GM06990 (cell line): ENCODE results near the gene PTPRD.
A peak's percentile ranks its signal among the peaks of the same experiment; 100 is the strongest.

Source experiments
- DNase-seq: peaks from one replicate; pipeline ENCODE4 v3.0.0-alpha.2; 2011; ENCODE audit not compliant: insufficient read length; ENCODE audit errors: extremely low read depth
- H3K27me3 ChIP-seq: replicated peaks from 2 replicates; pipeline ENCODE4 v1.6.0; 2011; ENCODE audit warnings: low read length; ENCODE audit not compliant: control insufficient read depth, insufficient read depth
- H3K36me3 ChIP-seq: 2 replicates; pipeline ENCODE4 v1.5.1; 2011; ENCODE audit warnings: low read length; ENCODE audit not compliant: control insufficient read depth, insufficient read depth
- H3K4me3 ChIP-seq: replicated peaks from 2 replicates; pipeline ENCODE4 v1.5.1; 2011; ENCODE audit warnings: low read depth, mild to moderate bottlenecking, control low read depth, low read length
- TF ChIP-seq, protein P1 (sequence below): IDR thresholded peaks from 2 replicates; pipeline ENCODE4 v1.5.1; 2011; ENCODE audit warnings: low read length, control low read depth, mild to moderate bottlenecking, inconsistent platforms; ENCODE audit not compliant: insufficient read depth, poor library complexity, severe bottlenecking

Gene PTPRD

DNA sequence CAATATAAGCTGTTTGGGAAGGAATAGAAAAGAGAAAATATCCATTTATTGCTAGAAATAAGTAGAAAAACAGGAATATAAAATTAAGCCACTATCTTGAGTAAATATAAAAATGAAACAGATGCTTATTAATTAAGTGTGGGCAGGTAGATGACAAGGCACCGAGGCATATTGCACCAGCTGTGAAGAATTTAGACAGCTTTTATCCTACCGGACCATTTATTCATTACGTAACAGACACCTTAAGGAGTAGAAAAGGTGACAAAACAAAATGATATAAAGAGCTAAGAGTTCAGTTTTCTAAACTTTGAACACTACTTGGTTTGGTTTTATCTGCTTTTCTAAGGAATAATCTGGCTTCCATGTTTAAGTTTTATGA lies 404.1 kb downstream of the PTPRD start:
- TF ChIP-seq, protein P1, sequence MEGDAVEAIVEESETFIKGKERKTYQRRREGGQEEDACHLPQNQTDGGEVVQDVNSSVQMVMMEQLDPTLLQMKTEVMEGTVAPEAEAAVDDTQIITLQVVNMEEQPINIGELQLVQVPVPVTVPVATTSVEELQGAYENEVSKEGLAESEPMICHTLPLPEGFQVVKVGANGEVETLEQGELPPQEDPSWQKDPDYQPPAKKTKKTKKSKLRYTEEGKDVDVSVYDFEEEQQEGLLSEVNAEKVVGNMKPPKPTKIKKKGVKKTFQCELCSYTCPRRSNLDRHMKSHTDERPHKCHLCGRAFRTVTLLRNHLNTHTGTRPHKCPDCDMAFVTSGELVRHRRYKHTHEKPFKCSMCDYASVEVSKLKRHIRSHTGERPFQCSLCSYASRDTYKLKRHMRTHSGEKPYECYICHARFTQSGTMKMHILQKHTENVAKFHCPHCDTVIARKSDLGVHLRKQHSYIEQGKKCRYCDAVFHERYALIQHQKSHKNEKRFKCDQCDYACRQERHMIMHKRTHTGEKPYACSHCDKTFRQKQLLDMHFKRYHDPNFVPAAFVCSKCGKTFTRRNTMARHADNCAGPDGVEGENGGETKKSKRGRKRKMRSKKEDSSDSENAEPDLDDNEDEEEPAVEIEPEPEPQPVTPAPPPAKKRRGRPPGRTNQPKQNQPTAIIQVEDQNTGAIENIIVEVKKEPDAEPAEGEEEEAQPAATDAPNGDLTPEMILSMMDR: no peak
- H3K4me3 ChIP-seq: peak overlapping the region; percentile 22; the same call in 1 of the 2 replicates
- DNase-seq: no peak
- no peaks in the 10 kb centered on the region for H3K36me3 ChIP-seq
- H3K27me3 ChIP-seq: no peaks in the 10 kb centered on the region

DNA sequence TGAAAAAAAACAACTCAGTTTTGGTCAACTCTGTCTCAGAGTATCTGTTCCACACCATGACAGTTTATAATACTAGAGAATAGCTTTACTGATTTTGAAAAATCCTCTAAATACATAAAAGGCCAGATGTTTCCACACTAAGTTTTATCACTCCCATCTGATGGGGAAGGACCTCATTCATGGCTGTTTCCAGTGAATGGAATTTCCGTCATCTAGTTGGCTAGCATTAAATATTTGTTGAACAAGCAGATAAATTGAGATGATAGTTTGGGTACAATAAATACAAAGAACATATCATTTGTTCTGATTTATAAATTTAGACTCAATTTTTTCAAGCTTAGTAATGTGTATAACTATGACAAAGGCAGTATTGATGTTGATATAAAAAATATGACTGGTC lies 408.5 kb downstream of the PTPRD start:
- TF ChIP-seq, protein P1: no peak
- H3K27me3 ChIP-seq: no peaks in the 10 kb centered on the region
- no peaks in the 10 kb centered on the region for H3K36me3 ChIP-seq
- no peak for DNase-seq
- no peak overlapping the region for H3K4me3 ChIP-seq

DNA sequence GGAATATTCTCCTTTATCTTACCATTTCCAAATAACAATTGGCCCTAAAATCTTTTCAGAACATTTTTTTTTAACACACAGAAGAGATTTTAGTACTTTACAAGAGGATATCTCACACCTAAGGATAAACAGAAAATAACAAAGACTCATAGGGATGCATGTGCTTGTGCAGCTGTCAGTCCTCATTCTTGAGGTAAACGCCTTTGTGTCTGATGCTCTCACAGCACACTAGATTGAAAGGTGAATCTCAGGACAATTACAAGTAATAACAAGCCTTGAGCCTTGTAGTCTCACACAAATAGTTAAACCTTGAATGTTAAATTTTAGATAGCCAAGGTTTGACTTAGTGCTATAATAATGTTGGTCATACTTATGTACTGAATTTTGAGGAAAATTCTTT lies 439.2 kb downstream of the PTPRD start:
- H3K36me3 ChIP-seq: no peaks in the 10 kb centered on the region
- H3K27me3 ChIP-seq: no peaks in the 10 kb centered on the region
- no peak for DNase-seq
- TF ChIP-seq, protein P1: no peak
- H3K4me3 ChIP-seq: no peak overlapping the region

DNA sequence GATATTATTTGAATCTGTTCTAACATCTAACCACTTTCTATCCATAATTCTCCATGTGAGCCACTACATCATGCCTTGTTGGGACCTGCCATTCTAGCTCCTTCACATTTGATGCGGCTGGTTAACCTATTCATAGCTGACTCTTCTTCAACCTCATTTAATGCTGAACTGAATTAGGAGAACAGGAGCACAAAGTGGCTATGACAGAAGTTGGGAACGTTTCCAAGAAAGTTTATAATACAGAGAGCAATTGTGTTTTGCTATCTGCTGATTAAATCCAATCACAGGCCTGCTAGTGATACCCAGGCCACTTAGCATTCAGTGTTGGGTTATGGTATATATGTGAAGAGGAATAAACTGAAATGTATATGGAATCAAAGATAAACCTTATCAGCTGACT lies 440.3 kb downstream of the PTPRD start:
- DNase-seq: no peak
- H3K27me3 ChIP-seq: no peaks in the 10 kb centered on the region
- H3K4me3 ChIP-seq: no peak overlapping the region
- H3K36me3 ChIP-seq: no peaks in the 10 kb centered on the region
- TF ChIP-seq, protein P1: no peak

DNA sequence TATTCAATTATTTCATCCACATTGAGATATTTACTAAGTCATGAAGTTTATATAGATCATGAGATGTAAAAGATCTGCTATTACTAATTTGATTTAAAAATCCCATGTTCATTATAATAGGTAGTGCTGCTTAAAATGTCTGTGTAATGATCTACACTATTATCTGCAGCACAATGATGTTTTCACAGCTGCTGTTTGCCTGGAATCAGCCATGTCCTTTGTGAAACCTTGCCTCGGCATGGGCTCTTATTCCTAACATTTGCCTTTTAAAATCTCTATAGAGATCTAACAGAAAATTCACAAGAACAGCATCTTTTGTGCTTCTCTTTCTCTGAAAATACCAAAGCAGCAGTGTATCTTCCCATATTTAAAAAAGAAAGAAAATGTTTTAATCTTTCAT lies 444.6 kb downstream of the PTPRD start:
- Histone ChIP-seq H3K36me3 (no peaks in the 10 kb centered on the region), H3K4me3 (no peak overlapping the region), H3K27me3 (no peaks in the 10 kb centered on the region)
- no peak for DNase-seq
- TF ChIP-seq, protein P1: no peak

- TF ChIP-seq, protein P1: no peak
- H3K27me3 ChIP-seq: no peaks in the 10 kb centered on the region
- no peak overlapping the region for H3K4me3 ChIP-seq
- H3K36me3 ChIP-seq: no peaks in the 10 kb centered on the region
- no peak for DNase-seq
Measured at GRCh38 chr9:10148796-10149195, 464.0 kb downstream of the PTPRD start.
